IMR-90 (cell line): ENCODE data around the gene FARP1.

ENCODE experiments used
- BHLHE40 ChIP-seq: fragments of 150-350 bp; IDR thresholded peaks from 2 replicates; pipeline ENCODE4 v1.6.1; 2016; ENCODE audit warnings: mild to moderate bottlenecking, low read depth, low read length
- CHD1 ChIP-seq: IDR thresholded peaks from 2 replicates; pipeline ENCODE4 v1.6.1; 2012; ENCODE audit warnings: low read depth, low read length, improper control_type of control experiment
- CTCF ChIP-seq: conservative IDR thresholded peaks from 2 replicates; pipeline ENCODE4 v1.5.1; 2012; ENCODE audit warnings: mild to moderate bottlenecking, low read depth, low read length, improper control_type of control experiment
- POLR2A ChIP-seq: IDR thresholded peaks from 2 replicates; pipeline ENCODE4 v1.6.1; 2012; ENCODE audit warnings: mild to moderate bottlenecking, low read depth, low read length
- USF2 ChIP-seq: fragments of 150-350 bp; IDR thresholded peaks from 2 replicates; pipeline ENCODE4 v1.6.1; 2017; ENCODE audit warnings: mild to moderate bottlenecking, antibody characterized with exemption, low read length, low read depth

- no peak for TF ChIP-seq POLR2A
- TF ChIP-seq BHLHE40, result no peak
- no peak for TF ChIP-seq CTCF
- TF ChIP-seq USF2, result no peak
- no peak for TF ChIP-seq CHD1
Observed at GRCh38 chr13:98221234-98221633, 78.3 kb downstream of the FARP1 start.
